T1000 (cell line): ENCODE measurements around the gene CMTM2.

Experiments used
- DNase-seq: peaks from one replicate; lab custom pipeline; 2025; ENCODE audit warnings: mixed read lengths; lab: John Stamatoyannopoulos, UW

CMTM2 gene

DNA sequence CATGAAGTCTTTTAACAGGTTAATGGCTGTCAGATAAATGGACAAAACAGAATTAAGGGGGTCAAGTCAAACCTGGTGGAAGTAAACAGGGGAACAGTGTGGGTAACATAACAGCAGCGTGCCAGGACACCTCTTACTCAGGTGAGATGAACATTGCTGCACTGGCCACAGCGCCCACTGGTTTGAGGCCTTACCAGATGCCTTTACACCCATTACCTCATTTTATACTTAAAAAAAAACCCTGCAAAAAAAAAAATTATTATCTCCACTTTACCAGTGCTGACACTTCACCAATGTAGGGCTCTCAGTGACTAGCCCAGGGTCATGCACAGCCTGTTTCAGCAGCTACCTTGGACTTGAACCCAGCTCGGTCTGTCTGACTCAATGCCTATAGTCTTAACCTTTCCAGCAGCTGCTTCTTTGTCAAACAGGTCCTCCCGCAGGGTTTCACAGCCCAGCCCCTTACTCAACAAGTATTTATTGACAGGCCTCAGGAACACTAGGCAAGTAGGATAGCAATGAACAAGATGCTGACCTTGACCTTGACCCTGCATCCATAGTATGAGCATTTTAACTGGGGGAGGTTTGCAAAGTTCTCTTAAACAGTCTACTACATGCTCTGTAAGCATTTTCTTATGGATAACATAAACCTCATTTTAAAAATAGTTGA is 55.4 kb downstream of the CMTM2 start:
- DNase-seq = no peak

DNA sequence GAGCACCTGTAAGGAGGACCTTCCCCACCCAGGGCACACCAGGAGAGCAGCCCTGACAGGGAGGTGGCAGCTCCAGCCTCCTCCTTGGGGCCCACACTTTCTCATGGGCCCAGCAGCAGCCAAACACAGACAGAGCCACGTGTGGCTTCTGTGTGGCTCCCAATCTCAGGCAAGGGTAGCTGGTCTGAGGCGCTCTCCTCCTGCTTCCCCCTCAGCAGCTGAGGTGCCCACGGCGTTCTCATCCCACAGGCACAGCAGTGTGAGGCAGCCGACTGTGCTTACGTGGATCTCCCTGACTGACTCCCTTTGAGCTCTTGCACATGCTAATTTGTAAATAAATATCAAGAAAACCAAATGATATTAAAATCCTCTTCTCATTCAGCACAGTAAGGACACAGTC is 56.1 kb downstream of the CMTM2 start:
- no peak for DNase-seq

DNA sequence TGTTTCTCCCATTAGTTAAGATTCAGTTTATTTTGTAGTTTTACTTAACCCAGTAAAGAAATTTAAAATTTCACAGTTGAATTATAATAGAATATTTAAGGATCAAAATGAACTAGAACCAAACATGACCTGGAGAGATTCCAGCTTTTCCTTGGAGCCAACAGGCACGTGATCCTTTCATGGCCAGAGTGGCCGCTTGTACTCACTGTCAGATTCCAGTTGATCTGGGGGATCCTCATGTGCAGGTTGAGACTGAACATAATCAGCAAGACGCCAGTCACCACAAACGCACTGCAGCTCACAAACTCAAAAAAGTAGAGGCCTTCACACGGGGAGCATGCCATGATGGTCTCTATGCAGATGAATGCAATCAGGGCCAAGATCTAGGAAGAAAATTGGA is 56.9 kb downstream of the CMTM2 start:
- no peak for DNase-seq

DNA sequence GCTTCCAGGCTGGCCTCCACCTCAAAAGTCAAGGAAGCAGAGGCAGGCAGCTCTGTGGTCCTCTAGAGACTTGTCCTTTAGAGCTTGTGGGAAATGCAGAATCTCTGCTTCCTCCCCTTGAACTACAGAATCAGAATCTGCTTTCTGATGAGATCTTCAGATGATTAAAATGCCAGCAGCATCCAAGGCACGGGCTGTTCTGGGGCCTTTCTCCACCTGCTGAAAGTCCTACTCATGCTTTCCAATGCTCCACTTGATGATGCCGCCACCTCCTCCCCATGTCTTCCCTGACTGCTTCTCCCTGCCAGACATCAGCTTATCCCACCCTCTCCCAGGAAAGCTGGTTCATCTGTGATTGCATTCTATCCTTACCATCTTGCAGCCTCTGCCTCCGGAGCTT is 58.5 kb downstream of the CMTM2 start:
- no peak for DNase-seq
